OCI-LY7 (cell line): ENCODE data around the gene KLK8.

Experiments used
- CTCF ChIP-seq: fragments of 200-600 bp; sonication (generic); conservative IDR thresholded peaks from 2 replicates; pipeline ENCODE4 v1.5.1; 2014; ENCODE audit warnings: mild to moderate bottlenecking, antibody characterized with exemption, low read length, moderate library complexity, mixed read lengths
- EZH2phosphoT487 ChIP-seq: fragments of 200-600 bp; sonication (generic); IDR thresholded peaks from 2 replicates; pipeline ENCODE4 v1.6.1; 2018; ENCODE audit warnings: low read depth, borderline replicate concordance, mild to moderate bottlenecking, mixed run types, antibody characterized with exemption, low read length, moderate library complexity, mixed read lengths

GRCh38 chr19:50981587-50982146, 19.7 kb downstream of the KLK8 start:
- no peak for TF ChIP-seq CTCF
- TF ChIP-seq EZH2phosphoT487 = no peak
